Measurements from ENCODE around the gene FLG2.

FLG2 gene

GRCh38 chr1:152386940-152387339 lies 27.1 kb upstream of the FLG2 start:
- TF ChIP-seq CTCF (IDR thresholded peaks at IDR 0.05; ENCODE audit: extremely low read depth, missing control alignments): no peak

GRCh38 chr1:152380932-152381331 lies 21.1 kb upstream of the FLG2 start:
- TF ChIP-seq CTCF (IDR thresholded peaks at IDR 0.05; ENCODE audit: extremely low read depth, missing control alignments): no peak
- DNase-seq (ENCODE audit: low spot score): no peak

More at GRCh38 chr1:152386940-152387339, 27.1 kb upstream of the FLG2 start:
- DNase-seq (ENCODE audit: low spot score): no peak

- no peak for DNase-seq (ENCODE audit: low spot score)
- TF ChIP-seq CTCF (IDR thresholded peaks at IDR 0.05; ENCODE audit: extremely low read depth, missing control alignments): no peak
Observed at GRCh38 chr1:152374451-152374850, 14.6 kb upstream of the FLG2 start.

- no peak for DNase-seq (ENCODE audit: low spot score)
- TF ChIP-seq CTCF (IDR thresholded peaks at IDR 0.05; ENCODE audit: extremely low read depth, missing control alignments): no peak
Observed at GRCh38 chr1:152372672-152373071, 12.9 kb upstream of the FLG2 start.

- no peak for TF ChIP-seq CTCF (IDR thresholded peaks at IDR 0.05; ENCODE audit: extremely low read depth, missing control alignments)
- DNase-seq (ENCODE audit: low spot score): no peak
Observed at GRCh38 chr1:152367436-152367835, 7.6 kb upstream of the FLG2 start.

GRCh38 chr1:152356736-152357135 lies 3.1 kb downstream of the FLG2 start:
- DNase-seq (ENCODE audit: low spot score): no peak
- TF ChIP-seq CTCF (IDR thresholded peaks at IDR 0.05; ENCODE audit: extremely low read depth, missing control alignments): no peak

- TF ChIP-seq CTCF (IDR thresholded peaks at IDR 0.05; ENCODE audit: extremely low read depth, missing control alignments): no peak
- DNase-seq (ENCODE audit: low spot score): no peak
Observed at GRCh38 chr1:152349611-152350010, 10.2 kb downstream of the FLG2 start.
